SK-N-SH (cell line): Measurements from ENCODE around the gene ZBTB7A. TPM values are rescaled to one million over a fixed set of nuclear protein-coding genes. Genes with fewer than 3 reads are reported as not detected.

ENCODE experiments used
- CTCF ChIA-PET: fragments of 300-600, 350-600 bp; formaldehyde crosslinking; extraction: SDS; loops from one replicate; lab custom pipeline; 2021; lab: Yijun Ruan, JAX
- POLR2A ChIA-PET: fragments of 350-600 bp; sonication (Branson Sonifier 250); formaldehyde crosslinking; extraction: SDS; loops from one replicate; lab custom pipeline; 2020; ENCODE audit warnings: antibody characterized with exemption, inconsistent platforms; lab: Yijun Ruan, JAX
- DNase-seq: peaks from one replicate; pipeline ENCODE4 v3.0.0; 2012
- H2AFZ ChIP-seq: fragments of 200-600 bp; sonication (generic); 2 replicates; pipeline ENCODE4 v1.8.1; 2016; ENCODE audit warnings: antibody characterized with exemption, mild to moderate bottlenecking, low read depth
- H3F3A ChIP-seq: fragments of 200-600 bp; sonication (generic); replicated peaks from 2 replicates; pipeline ENCODE3; 2016; ENCODE audit warnings: antibody characterized with exemption, mild to moderate bottlenecking; ENCODE audit not compliant: insufficient read depth
- H3K27ac ChIP-seq, 2 experiments: fragments of 200-500 bp in 1 of 2; fragments of 200-600 bp in 1 of 2; sonication (Bioruptor generic) in 1 of 2; sonication (generic), shearing (Covaris generic) in 1 of 2; 2 replicates each; pipeline versions ENCODE4 v1.5.1 to v1.6.1; 2014 to 2016; ENCODE audit warnings: low read depth in 2 of 2, inconsistent platforms in 1 of 2, low read length in 1 of 2, mild to moderate bottlenecking in 1 of 2, mixed read lengths in 1 of 2
- H3K27me3 ChIP-seq: fragments of 200-600 bp; sonication (generic), shearing (Covaris generic); 2 replicates; pipeline ENCODE4 v1.6.1; 2016; ENCODE audit warnings: mixed run types; ENCODE audit not compliant: insufficient read depth
- H3K36me3 ChIP-seq, 2 experiments: fragments of 200-500 bp in 1 of 2; fragments of 200-600 bp in 1 of 2; sonication (Bioruptor generic) in 1 of 2; sonication (generic) in 1 of 2; replicated peaks in 1 of 2; 2 replicates each; pipeline versions ENCODE3 to v1.5.1; 2014 to 2016; ENCODE audit warnings: low read length in 1 of 2, mild to moderate bottlenecking in 1 of 2; ENCODE audit not compliant: insufficient read depth in 2 of 2, control insufficient read depth in 1 of 2
- H3K4me1 ChIP-seq, 2 experiments: fragments of 200-500 bp in 1 of 2; fragments of 200-600 bp in 1 of 2; sonication (Bioruptor generic) in 1 of 2; sonication (generic), shearing (Covaris generic) in 1 of 2; 2 replicates each; pipeline versions ENCODE4 v1.5.1 to v1.6.1; 2014 to 2016; ENCODE audit warnings: low read depth in 1 of 2, low read length in 1 of 2, mixed run types in 1 of 2; ENCODE audit not compliant: insufficient read depth in 2 of 2, control insufficient read depth in 1 of 2
- H3K4me2 ChIP-seq: fragments of 200-600 bp; sonication (generic), shearing (Covaris generic); 2 replicates; pipeline ENCODE4 v1.6.1; 2017; ENCODE audit warnings: mixed run types
- H3K4me3 ChIP-seq, 2 experiments: fragments of 200-500 bp in 1 of 2; fragments of 200-600 bp in 1 of 2; sonication (Bioruptor generic) in 1 of 2; sonication (generic), shearing (Covaris generic) in 1 of 2; 2 replicates each; pipeline versions ENCODE4 v1.5.1 to v1.8.1; 2014 to 2016; ENCODE audit warnings: low read depth in 2 of 2, inconsistent platforms in 1 of 2, low read length in 1 of 2, mild to moderate bottlenecking in 1 of 2, mixed read lengths in 1 of 2, moderate library complexity in 1 of 2
- H3K79me2 ChIP-seq: fragments of 200-600 bp; sonication (generic); 2 replicates; pipeline ENCODE4 v1.8.1; 2017; ENCODE audit warnings: mild to moderate bottlenecking; ENCODE audit not compliant: insufficient read depth
- H3K9ac ChIP-seq: fragments of 200-600 bp; sonication (generic); 2 replicates; pipeline ENCODE4 v1.6.1; 2017; ENCODE audit warnings: mixed run types
- H3K9me2 ChIP-seq: fragments of 200-600 bp; sonication (generic); 2 replicates; pipeline ENCODE4 v1.6.1; 2017; ENCODE audit warnings: mixed run types
- H3K9me3 ChIP-seq: fragments of 200-600 bp; sonication (generic); 2 replicates; pipeline ENCODE4 v1.6.1; 2017; ENCODE audit warnings: mixed run types, mild to moderate bottlenecking, moderate library complexity
- H4K20me1 ChIP-seq: fragments of 200-600 bp; sonication (generic); 2 replicates; pipeline ENCODE4 v1.6.1; 2017; ENCODE audit warnings: mild to moderate bottlenecking, mixed run types; ENCODE audit not compliant: insufficient read depth
- CTCF ChIP-seq: fragments of 200-600 bp; sonication (generic); IDR thresholded peaks from 2 replicates; pipeline ENCODE4 v1.6.1; 2017; ENCODE audit warnings: antibody characterized with exemption, mild to moderate bottlenecking, moderate library complexity
- ELF1 ChIP-seq: IDR thresholded peaks from 2 replicates; pipeline ENCODE4 v1.4.0; 2012
- EP300 ChIP-seq, 2 experiments: IDR thresholded peaks; 2 replicates each; pipeline versions ENCODE4 v1.4.0 to v1.6.1; 2012; ENCODE audit warnings: borderline replicate concordance in 1 of 2, low read depth in 1 of 2, low read length in 1 of 2
- EZH2phosphoT487 ChIP-seq: fragments of 200-600 bp; sonication (generic); IDR thresholded peaks from 2 replicates; pipeline ENCODE4 v1.6.1; 2017; ENCODE audit warnings: low read depth, mixed run types, mild to moderate bottlenecking, antibody characterized with exemption, moderate library complexity, borderline replicate concordance
- FOSL2 ChIP-seq: IDR thresholded peaks from 2 replicates; pipeline ENCODE4 v1.4.0; 2012; ENCODE audit warnings: low read depth, mild to moderate bottlenecking, moderate library complexity, borderline replicate concordance
- GABPA ChIP-seq: IDR thresholded peaks from 2 replicates; pipeline ENCODE4 v1.4.0; 2012; ENCODE audit warnings: low read depth, mild to moderate bottlenecking
- GATA2 ChIP-seq: sonication (generic); formaldehyde crosslinking; IDR thresholded peaks from 2 replicates; pipeline ENCODE4 v1.5.0; 2020; ENCODE audit warnings: mild to moderate bottlenecking, missing genetic modification reagents
- JUND ChIP-seq: IDR thresholded peaks from 2 replicates; pipeline ENCODE4 v1.4.0; 2012
- MEF2A ChIP-seq: IDR thresholded peaks from 2 replicates; pipeline ENCODE4 v1.4.0; 2012; ENCODE audit warnings: low read depth, borderline replicate concordance
- MXI1 ChIP-seq: IDR thresholded peaks from 2 replicates; pipeline ENCODE4 v1.6.1; 2012; ENCODE audit warnings: mild to moderate bottlenecking, low read depth, low read length, improper control_type of control experiment
- NFIC ChIP-seq: IDR thresholded peaks from 2 replicates; pipeline ENCODE4 v1.4.0; 2012; ENCODE audit warnings: borderline replicate concordance
- POLR2AphosphoS5 ChIP-seq: IDR thresholded peaks from 2 replicates; pipeline ENCODE4 v1.6.1; 2012; ENCODE audit warnings: low read depth, low read length
- REST ChIP-seq: IDR thresholded peaks from 2 replicates; pipeline ENCODE4 v1.6.1; 2012; ENCODE audit warnings: mild to moderate bottlenecking, low read depth, low read length, moderate library complexity
- USF1 ChIP-seq: IDR thresholded peaks from 2 replicates; pipeline ENCODE4 v1.4.0; 2012; ENCODE audit warnings: low read depth, borderline replicate concordance
- WGBS: methylation state at CpG from one replicate; pipeline ENCODE4 v1.1.6; 2017; ENCODE audit warnings: low lambda C conversion rate; 5-methylcytosine and 5-hydroxymethylcytosine counted together
- polyA plus RNA-seq, 3 experiments: library from polyadenylated mRNA; depleted of rRNA; stranded (reverse); fragments of >200 nt; gene quantifications; 2 replicates each; pipeline ENCODE4 v1.2.3, GENCODE V29; 2012

Gene ZBTB7A
- polyA plus RNA-seq, 1 of the 3 experiments (the other 2 are of a cell fraction), result 7.4 TPM

GRCh38 chr19:4052993-4053422 is 13.7 kb downstream of the ZBTB7A start:
- H3K27ac ChIP-seq, result no peak overlapping the region
- H3K9me3 ChIP-seq, result no peaks in the 10 kb centered on the region
- no peaks in the 10 kb centered on the region for H3K27me3 ChIP-seq
- TF ChIP-seq POLR2AphosphoS5 (no peak), GABPA (no peak), MXI1 (no peak), JUND (no peak), EZH2phosphoT487 (no peak), GATA2 (CRISPR knock-in tag) (no peak), ELF1 (no peak), EP300 (IDR thresholded peaks at IDR 0.05; ENCODE audit: borderline replicate concordance in 1 of 2, low read depth in 1 of 2, low read length in 1 of 2) (no peak), NFIC (no peak), MEF2A (no peak), FOSL2 (no peak), CTCF (no peak), USF1 (no peak), REST (no peak)
- H3K4me2 ChIP-seq, result no peak overlapping the region
- POLR2A ChIA-PET, result no interaction called here
- no peaks in the 10 kb centered on the region for H3K4me1 ChIP-seq
- no peak overlapping the region for H3K9ac ChIP-seq
- H3K4me3 ChIP-seq, result no peak overlapping the region
- DNase-seq, result no peak
- H4K20me1 ChIP-seq, result peaks cover 97% of the 10 kb centered on the region
- 83% methylated on average over 10 of the region's 13 CpGs for WGBS
- no peak overlapping the region for H2AFZ ChIP-seq
- H3K79me2 ChIP-seq, result peaks cover 98% of the 10 kb centered on the region
- H3K36me3 ChIP-seq, result peaks cover 13 to 33% of the 10 kb centered on the region in 2 experiments
- no peaks in the 10 kb centered on the region for H3K9me2 ChIP-seq
- H3F3A ChIP-seq, result peaks cover 15% of the 10 kb centered on the region
- CTCF ChIA-PET, result interaction anchor here (0.6 kb wide), 1 partner anchor 34 kb away, joined by 3 read pairs; no protein-coding TSS in a partner anchor
